Stimulated activated CD4-positive, alpha-beta T cell treated with anti-CD3 and anti-CD28 coated beads, Interleukin-15, amount 100 ng/mL, for 48 hours (primary cell): ENCODE data around the gene WSB1.

Experiments used
- DNase-seq, 2 donors: peaks; one replicate each; pipeline ENCODE4 v3.0.0-alpha.2; 2020; ENCODE audit warnings: low read depth in 2 of 2

The WSB1 gene

GRCh38 chr17:27280527-27280926, 13.4 kb upstream of the WSB1 start:
- no peak for DNase-seq

DNA sequence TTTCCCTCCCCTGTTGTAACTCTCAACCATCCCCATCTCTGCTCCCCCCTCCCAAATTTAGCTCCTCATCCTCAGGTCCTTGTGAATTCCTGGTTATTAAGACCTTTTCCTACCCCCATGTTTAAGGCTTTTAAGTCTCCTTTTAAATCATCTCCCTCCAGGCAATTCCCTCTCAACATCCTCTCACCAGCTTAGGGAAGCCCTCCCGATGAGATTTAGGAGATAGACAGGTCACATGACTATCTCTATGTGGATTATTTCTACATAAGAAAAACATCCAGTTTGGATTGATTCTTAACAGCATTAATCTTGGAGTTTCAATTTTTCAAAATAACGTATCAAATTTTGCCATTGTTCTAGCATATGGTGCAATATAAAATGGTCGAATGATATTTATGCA, 12.5 kb upstream of the WSB1 start:
- DNase-seq: no peak

- DNase-seq: no peak
Observed at GRCh38 chr17:27282054-27282551, 11.8 kb upstream of the WSB1 start.

- DNase-seq: no peak
Observed at GRCh38 chr17:27283060-27283459, 10.9 kb upstream of the WSB1 start.

- DNase-seq: no peak
Observed at GRCh38 chr17:27283751-27284150, 10.2 kb upstream of the WSB1 start.

- DNase-seq: no peak
Observed at GRCh38 chr17:27284811-27285415, 9.0 kb upstream of the WSB1 start.

DNA sequence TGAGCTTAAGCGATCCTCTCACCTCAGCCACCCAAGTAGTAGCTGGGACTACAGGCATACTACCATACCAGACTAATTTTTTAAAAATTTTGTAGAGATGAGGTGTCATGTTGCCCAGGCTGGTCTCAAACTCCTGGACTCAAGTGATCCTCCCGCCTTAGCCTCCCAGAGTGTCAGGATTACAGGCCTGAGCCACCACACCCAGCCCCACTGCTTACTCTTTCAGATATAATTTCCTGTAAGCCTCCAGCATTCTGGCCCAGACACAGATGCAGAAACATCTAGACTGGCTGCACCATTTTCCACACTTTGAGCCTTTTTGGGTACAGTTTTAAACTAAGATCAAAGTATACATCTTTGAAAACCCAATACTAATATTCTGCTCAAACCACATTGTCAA, 8.4 kb upstream of the WSB1 start:
- DNase-seq: no peak

DNA sequence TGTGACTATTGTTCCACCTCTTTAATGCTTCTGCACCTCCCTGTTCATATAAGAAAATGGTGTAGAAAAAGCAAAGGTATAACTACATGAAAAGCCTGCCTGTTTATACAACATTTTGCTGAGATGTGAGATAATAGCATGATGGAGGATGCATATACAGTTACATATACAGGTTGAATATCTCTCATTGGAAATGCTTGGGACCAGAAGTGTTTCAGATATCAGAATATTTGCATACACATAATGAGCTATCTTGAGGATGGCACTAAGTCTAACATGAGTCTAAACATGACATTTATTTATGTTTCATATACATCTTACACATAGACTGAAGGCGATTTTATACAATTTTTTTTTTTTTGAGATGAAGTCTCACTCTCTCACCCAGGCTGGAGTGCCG, 5.7 kb upstream of the WSB1 start:
- no peak for DNase-seq

GRCh38 chr17:27289856-27290255, 4.1 kb upstream of the WSB1 start:
- no peak for DNase-seq

- DNase-seq: no peak
Observed at GRCh38 chr17:27290916-27291598, 2.9 kb upstream of the WSB1 start.

GRCh38 chr17:27293359-27293897, 486 bp upstream of the WSB1 start:
- no peak for DNase-seq

DNA sequence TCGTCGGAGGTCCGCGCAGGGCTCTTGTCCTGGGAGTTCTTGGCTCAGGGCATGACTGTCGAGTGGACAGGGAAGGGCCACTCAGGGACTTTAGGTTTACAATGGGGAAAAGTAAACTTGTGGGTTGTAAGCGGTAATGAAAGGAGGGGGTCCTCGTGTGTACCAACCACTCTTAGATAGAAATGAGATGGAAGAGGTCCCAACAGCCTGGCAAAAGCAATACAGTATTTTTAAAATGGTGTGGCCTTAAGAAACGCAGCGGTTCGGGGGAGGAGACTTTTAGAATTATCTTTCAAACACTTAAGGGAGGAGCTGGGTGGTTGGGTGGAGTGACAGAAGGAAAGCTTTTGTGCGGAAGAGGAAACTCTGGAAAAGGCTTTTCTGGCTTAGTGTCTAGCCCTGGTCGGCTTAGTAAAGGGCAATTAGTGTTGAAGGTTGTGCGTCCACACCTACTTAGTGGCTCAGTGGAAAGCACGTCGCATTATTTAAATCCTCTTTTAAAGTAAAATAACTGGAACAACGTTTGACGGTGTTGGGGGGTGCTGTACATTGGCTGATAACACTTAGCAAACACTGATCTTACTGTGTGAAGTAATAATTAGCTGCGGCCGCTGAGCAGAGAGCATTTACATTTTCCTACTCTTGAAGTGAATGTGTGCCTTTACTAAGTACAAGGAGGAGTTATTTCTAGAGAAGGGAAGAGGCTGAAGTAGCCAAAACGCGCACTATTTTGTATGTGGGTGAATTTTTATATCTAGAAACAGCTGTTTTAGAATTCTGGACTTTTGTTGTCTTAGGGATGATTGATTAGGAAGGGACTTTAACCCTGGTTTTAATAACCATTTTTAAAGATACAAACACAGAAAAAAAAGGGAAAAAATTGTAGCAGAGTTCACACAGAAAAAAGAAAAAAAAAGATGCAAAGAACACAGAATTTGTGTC, 1.0 kb downstream of the WSB1 start:
- peak in 1 of 2 donors; percentile 11 for DNase-seq

- no peak for DNase-seq
Observed at GRCh38 chr17:27295945-27296344, 2.0 kb downstream of the WSB1 start.

GRCh38 chr17:27296428-27296979, 2.6 kb downstream of the WSB1 start:
- DNase-seq: no peak

DNA sequence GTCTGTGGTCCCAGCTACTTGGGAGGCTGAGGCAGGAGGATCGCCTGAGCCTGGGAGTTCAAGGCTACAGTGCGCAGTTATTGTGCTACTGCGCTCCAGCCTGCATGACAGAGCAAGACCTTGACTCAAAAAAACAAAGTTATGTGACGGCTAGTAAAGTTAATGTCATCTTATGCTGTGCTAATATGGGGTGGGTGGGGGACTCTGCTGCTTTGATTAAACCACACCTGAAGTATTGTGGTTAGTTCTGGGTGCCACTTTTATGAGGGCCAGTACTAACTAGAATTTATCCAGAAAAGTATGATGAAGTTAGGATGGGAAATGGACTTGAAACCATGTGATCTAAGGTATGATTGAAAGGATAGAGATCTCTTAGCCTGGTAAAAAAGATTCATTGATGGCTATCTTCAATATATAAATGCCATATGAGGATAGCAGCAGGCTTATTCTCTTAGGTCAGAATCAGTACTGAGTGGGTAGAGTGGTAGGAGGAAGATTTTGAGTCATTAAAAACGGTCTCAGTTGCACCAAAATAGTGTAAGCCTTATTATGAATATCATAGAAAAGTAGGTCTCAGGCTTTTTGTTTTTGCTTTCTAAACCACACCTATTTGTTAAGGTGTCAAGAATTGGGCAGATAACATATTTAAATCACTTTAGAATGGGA, 5.6 kb downstream of the WSB1 start:
- DNase-seq: no peak

DNA sequence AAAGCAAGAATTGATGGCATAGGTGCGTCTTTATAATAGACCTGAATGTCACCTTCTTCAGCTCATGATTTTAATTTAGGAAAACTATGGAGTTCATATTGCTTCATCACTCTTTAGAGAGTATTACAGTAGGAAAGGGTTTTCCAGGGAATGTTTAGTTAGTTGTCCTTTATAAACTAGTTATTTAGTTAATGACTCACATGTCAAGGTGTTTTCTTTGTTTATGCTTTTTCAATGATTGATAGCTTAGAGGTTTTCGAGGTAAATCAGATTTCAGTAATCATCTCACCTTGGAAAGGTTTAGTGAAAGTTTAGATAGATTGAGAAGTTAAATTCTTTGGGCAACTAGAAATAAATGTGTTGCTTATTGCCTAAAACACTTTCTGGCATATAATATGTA, 9.8 kb downstream of the WSB1 start:
- no peak for DNase-seq

DNA sequence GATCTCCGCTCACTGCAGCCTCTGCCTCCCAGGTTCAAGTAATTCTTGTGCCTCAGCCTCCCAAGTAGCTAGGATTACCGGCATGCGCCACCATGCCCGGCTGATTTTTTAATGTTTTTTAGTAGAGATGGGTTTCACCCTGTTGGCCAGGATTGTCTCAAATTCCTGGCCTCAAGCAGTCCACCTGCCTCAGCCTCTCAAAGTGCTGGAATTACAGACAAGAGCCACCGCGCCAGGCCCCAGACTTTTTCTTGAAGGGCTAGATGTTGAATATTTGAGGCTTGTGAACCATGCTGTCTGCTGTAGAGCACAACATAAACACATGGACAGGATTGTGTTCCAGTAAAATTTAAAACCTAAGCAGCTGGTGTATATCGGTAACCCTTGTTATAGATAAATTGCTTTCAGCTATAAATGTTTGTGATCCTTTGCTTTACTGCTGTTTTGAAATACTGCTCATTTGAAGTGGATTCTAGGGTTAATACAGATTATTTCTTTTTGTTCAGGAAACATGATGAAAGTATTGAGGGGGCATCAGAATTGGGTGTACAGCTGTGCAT, 12.4 kb downstream of the WSB1 start:
- no peak for DNase-seq

- no peak for DNase-seq
Observed at GRCh38 chr17:27310565-27311110, 16.7 kb downstream of the WSB1 start.

DNA sequence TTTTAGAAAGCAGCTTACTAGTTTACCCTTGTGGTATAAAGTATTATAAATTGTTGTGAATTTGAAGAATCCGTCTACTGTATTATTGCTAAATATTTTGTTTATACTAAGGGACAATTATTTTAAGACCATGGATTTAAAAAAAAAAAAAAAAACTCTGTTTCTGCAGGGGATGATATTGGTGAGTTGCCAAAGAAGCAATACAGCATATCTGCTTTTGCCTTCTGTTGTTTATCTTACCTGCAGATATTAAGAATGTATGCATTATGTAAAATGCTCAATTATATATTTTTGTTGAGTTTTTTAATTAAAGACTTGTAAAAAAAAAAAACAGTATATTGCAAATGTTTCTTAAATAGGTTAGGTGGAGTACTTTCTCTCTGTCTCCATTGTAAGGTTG, 19.4 kb downstream of the WSB1 start:
- no peak for DNase-seq

- DNase-seq: no peak
Observed at GRCh38 chr17:27315322-27315721, 21.4 kb downstream of the WSB1 start.
